Measurements from ENCODE around the gene LCE2B.
"Not testable (repeated sequence)": the region's sequence is repeated elsewhere in the genome, so short reads cannot be mapped to it uniquely, and the experiment has no call there.

LCE2B gene, protein sequence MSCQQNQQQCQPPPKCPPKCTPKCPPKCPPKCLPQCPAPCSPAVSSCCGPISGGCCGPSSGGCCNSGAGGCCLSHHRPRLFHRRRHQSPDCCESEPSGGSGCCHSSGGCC

DNA sequence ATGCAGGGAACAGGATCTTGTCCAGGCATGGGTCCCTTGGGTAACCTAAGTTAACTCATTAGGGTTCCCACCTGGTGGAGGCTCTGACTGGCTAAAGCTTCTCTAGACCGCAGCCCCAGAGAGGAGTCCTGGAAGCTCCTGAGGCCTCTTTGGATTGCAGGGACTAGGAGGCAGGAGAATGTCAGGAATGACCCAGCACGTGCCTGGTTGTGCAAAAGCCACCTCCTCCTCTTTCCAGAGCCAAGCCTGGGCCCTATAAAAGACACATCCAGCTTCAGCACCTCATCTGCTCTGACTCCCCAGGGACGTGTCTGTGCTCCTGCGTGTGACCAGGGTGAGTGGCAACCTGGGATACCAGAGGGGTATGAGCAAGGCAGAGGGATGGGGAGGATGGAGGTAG lies at the start of gene LCE2B:
TSS of gene LCE2B (plus strand) at position 301 of the 400 bp plus-strand sequence. CDS start 721 bp downstream, outside the sequence.
- not testable (repeated sequence) for DNase-seq (ENCODE audit: low read depth)

DNA sequence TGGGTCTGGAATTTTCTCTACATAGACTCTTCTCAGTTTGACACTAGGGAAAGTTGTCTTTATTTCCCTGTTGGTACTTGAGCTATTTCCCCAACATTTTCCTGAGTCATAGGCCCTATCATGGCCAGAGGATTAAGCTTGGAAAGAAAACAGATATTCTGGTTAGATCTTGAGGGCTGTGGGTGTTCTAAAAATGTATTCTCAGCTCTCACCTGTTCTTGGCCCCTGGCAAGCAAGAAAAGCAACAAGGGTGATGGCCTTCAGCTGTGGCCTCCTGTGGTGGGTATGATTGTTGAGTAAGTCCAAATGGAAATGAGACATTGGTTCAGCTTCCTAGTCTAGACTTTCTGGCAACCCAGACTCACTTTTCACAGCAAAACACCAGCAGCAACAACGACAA lies 45.6 kb upstream of the LCE2B start:
- no peak for DNase-seq (ENCODE audit: low read depth)

- DNase-seq (ENCODE audit: low read depth) = no peak
These were observed 42.0 kb upstream of the LCE2B start for GRCh38 chr1:152643945-152644344.

GRCh38 chr1:152645146-152645545 lies 40.8 kb upstream of the LCE2B start:
- DNase-seq (ENCODE audit: low read depth) = no peak

DNA sequence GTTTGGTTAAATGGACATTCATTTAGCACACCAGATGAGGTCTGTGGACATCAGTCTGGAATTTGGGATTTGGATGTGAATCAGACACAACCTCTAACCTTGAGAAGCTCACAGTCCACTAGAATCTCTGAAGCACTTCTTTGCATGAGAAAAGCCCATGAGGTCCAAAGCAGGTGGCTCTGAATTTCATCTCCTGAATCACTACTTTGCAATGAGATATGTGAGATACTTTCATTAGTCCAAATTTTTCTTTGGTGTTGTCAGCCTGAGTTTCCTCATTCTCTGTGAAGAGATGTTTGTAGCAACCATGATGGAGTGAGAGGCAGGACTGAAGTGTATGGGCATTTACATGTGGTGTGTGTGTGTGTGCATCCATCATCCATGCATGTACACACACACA lies 39.3 kb upstream of the LCE2B start:
- no peak for DNase-seq (ENCODE audit: low read depth)

DNA sequence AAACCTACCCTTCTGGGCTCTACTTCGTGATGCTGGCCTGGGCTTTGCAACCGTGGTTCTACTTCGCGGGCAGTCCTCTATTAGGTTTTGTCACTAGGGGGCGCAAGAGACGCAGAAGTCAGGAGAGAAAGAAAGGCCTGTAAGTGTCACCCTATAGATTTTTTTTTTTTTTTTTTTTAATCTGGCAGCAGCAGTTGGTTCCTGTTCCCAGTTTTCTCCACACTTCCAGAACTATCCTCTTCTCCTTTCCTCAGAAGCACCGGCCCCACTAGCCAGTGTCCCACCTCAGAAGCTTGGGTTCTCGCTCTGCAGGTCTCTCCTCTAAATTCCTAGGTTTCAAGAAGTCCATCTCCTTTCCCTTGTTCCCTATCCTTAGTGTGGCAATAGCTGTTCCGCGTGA lies 31.8 kb upstream of the LCE2B start:
- peak; percentile 10 for DNase-seq (ENCODE audit: low read depth)

DNA sequence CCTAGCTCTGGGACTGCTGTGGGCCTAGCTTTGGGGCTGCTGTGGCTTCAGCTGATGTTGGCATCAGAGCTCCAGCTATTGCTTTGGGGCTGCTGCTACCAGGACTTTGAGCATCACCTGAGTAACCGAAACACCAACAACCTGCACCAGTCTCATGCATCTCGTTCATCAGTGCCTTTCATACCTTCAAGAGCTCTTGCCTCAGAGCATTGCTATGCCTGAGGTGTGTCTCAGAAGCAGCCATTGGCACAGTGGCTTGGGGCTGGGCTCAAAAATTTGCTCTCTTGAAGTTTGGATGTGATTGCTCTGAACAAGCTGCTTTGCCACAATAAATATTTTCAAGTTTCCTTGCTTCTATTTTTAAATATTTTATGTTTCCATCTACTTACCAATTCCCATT lies 29.5 kb upstream of the LCE2B start:
- no peak for DNase-seq (ENCODE audit: low read depth)

- no peak for DNase-seq (ENCODE audit: low read depth)
These were observed 28.2 kb upstream of the LCE2B start for GRCh38 chr1:152657677-152658076.

DNA sequence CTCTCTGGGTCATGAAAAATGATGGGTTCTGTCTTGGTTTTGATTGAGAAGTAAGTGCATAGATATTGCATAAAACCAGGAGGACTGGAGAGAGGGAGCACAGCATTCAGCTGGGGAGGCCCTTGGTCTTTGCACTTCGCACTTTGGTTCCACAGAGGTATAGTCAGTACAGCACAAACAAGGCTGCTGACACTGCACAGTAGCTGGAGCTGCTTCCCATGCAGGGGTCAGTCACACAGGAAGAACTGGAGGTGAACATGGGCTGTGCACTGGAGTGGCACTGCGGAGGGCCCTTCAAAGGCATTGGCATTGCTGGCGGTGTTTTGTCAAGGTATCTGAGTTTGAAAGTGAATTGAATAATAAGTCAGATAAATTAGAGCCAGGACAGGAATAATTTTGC lies 27.3 kb upstream of the LCE2B start:
- no peak for DNase-seq (ENCODE audit: low read depth)

GRCh38 chr1:152663098-152663497 lies 22.8 kb upstream of the LCE2B start, which contains the start of gene LCE2D:
TSS of gene LCE2D (plus strand) at chr1:152663380. CDS start at chr1:152664106, 726 bp downstream.
- no peak for DNase-seq (ENCODE audit: low read depth)

- DNase-seq (ENCODE audit: low read depth) = not testable (repeated sequence)
These were observed 19.8 kb upstream of the LCE2B start for GRCh38 chr1:152666171-152666570.

DNA sequence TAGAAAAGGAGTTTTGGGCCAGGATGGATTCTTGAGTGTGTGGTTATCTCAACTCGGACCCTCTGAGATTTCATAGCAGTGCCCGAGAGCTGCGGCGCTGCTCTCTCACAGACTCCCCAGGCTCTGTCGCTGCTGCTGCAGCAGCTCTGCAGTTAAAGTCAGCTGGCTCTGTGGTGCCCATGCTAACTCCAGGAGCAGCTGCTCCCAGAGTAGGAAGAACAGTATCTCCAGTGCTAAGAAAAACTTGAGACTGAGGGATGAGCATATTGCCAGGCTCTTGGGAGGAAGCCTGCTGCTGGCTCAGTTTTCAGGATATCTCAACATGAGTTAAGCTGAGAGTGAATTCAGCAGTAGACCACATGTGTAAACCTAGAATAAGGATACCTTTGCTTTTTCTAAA lies 18.3 kb upstream of the LCE2B start:
- no peak for DNase-seq (ENCODE audit: low read depth)

DNA sequence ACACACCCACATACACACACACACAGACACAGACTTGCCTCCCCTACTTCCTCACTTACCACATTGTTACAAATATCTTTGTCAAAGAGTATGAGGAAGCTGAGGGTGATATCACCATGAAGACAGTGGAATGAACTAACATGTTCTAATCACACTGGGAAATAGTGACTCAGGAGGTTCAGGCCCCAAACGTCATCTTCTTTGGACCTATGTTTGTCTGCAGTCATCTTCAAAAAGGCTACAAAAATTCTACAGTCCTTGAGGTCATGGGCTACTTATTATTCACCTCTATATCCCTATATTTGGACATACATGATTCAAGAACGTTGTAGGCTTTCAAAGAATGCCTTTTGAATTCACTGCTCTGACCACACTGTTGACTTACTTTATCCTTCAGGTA lies 12.9 kb upstream of the LCE2B start:
- DNase-seq (ENCODE audit: low read depth) = no peak

DNA sequence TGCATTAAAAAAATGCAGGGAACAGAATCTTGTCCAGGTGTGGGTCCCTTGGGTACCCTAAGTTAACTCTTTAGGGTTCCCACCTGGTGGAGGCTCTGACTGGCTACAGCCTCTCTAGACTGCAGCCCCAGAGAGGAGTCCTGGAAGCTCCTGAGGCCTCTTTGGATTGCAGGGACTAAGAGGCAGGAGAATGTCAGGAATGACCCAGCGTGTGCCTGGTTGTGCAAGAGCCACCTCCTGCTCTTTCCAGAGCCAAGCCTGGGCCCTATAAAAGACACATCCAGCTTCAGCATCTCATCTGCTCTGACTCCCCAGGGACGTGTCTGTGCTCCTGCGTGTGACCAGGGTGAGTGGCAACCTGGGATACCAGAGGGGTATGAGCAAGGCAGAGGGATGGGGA lies 10.9 kb upstream of the LCE2B start, which contains the start of gene LCE2C:
TSS of gene LCE2C (plus strand) at position 297 of the 400 bp plus-strand sequence. CDS start 737 bp downstream, outside the sequence.
- DNase-seq (ENCODE audit: low read depth) = not testable (repeated sequence)

GRCh38 chr1:152679459-152679858 lies 6.5 kb upstream of the LCE2B start:
- no peak for DNase-seq (ENCODE audit: low read depth)

DNA sequence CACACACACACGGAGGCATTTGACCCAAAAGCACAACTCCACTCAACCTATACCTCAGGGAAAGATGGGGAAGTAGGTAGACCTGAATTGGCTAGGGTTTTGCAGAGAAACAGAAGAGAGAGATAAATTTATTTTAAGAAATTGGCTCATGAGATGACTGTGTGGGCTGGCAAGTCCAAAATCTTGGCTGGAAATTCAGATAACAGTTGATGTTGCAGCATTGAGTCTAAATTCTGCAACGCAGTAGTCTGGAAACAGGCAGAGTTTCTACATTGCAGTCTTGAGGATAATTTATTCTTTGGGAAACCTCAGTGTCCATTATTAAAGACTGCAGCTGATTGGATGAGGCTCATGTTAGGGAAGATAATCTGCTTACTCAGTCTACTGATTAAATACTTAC lies 4.3 kb upstream of the LCE2B start:
- DNase-seq (ENCODE audit: low read depth) = no peak

DNA sequence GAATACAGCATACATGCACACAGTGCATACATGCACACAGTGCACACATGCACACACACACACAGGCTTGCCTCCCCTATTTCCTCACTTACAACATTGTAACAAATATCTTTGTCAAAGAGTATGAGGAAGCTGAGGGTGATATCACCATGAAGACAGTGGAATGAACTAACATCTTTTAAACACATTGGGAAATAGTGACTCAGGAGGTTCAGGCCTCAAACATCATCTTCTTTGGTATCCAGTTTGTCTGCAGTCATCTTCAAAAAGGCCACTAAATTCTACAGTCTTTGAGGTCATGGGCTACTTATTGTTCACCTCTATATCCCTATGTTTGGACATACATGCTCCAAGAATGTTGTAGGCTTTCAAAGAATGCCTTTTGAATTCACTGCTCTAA lies 2.1 kb upstream of the LCE2B start:
- DNase-seq (ENCODE audit: low read depth) = no peak

DNA sequence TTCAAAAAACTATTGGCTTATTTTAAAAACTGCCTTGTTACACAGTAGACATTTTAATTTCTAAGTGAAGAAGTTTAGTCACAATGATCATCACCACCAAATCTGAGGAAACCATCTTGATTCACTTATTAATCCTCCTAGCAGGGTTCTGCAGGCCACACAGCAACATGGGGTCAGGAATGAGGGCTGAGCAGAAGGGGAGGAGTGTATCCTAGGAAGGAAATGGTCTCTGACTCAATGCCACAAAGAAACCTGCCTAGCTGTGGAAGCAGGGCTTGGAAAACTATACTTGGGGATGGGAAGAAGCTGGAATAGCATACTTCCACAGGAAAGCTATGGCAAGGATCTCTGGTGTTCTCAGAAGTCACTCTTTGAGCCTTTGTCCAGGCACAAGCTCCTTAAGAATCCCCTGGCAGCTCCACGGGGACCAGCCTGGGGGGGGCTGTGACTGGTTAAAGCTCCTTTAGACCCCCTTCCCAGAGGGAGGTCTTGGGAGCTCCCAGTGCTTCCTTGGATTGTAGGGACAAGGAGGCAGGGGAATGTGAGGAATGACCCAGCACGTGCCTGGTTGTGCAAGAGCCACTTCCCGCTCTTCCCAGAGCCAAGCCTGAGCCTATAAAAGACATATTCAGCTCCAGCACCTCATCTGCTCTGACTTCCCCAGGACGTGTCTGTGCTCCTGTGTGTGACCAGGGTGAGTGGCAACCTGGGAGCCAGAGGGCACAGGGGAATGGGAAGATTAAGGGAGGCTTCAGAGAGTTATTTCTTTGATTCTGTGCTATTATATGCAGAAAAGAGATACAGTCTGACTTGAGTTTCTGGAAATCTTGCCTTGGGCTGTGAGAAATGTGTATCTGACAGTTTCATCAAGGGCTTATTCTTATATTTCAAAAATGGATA lies 12.0 kb downstream of the LCE2B start, which contains the start of gene LCE2A:
TSS of gene LCE2A (plus strand) at position 645 of the 900 bp plus-strand sequence. CDS start 557 bp downstream, outside the sequence.
- DNase-seq (ENCODE audit: low read depth) = no peak

- DNase-seq (ENCODE audit: low read depth) = no peak
These were observed 13.8 kb downstream of the LCE2B start for GRCh38 chr1:152699746-152700145.

- no peak for DNase-seq (ENCODE audit: low read depth)
These were observed 21.9 kb downstream of the LCE2B start, which contains the start of gene LCE4A for GRCh38 chr1:152707860-152708259. TSS of gene LCE4A (plus strand) at chr1:152708160. CDS start at chr1:152709076, 916 bp downstream.

- DNase-seq (ENCODE audit: low read depth) = no peak
These were observed 32.3 kb downstream of the LCE2B start for GRCh38 chr1:152718238-152718637.

DNA sequence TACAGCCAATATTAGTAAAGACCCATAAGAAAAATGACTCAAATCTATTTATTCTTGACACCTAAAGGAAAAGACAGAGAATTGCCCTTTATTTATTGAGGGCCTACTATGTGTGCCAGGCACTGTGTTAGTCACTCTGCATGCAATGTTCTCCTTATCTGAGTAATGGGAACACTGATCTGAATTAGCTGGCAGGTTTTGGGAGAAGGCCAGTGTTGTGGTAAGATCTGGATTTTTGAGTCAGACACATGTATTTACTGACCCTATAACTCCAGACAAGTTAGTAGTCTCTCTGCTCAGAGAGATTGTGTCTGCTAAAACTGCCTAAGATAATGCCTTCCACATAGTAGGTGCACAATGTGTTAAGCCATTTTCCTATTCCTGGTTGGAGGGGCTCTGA lies 39.3 kb downstream of the LCE2B start:
- DNase-seq (ENCODE audit: low read depth) = no peak

DNA sequence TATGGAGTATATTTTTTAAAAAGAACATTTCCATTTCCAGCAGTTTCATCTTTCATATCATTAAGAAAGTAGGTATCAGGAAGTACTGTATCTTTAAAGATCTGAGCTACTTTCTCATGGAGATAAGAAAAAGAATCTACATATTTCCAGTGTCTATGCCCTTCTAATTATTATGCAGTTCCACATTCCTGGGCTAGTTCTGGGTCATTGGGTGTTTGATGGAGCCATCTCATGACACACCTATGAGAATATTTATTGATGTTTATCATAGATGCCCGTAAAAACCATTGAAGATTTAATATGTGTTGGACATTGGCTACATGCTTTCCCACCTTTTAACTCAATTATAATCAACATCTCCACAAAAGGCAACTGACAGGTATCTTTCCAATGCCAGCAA lies 43.1 kb downstream of the LCE2B start:
- no peak for DNase-seq (ENCODE audit: low read depth)
